Lung (tissue), 12 donors: ENCODE results near the gene BMP10. TPM values are rescaled to one million over a fixed set of nuclear protein-coding genes. Genes with fewer than 3 reads are reported as not detected.

Experiments used
- ATAC-seq: fragments of 200-7000 bp; cut with Tn5 transposase; one replicate; pipeline ENCODE4 v1.9.1; 2020; ENCODE audit warnings: moderate number of reproducible peaks; ENCODE audit not compliant: insufficient read depth, low FRiP score
- DNase-seq, 3 donors: peaks; one replicate each; pipeline ENCODE4 v3.0.0-alpha.2; 2013 to 2017
- H3K27ac ChIP-seq, 2 donors: one replicate each; pipeline ENCODE4 v1.5.1; 2013; ENCODE audit warnings: mild to moderate bottlenecking in 2 of 2, moderate library complexity in 2 of 2, control low read depth in 1 of 2, inconsistent platforms in 1 of 2, low read depth in 1 of 2, low read length in 1 of 2
- H3K27me3 ChIP-seq, 3 donors: one replicate each; pipeline ENCODE4 v1.5.1; 2013; ENCODE audit warnings: low read length in 2 of 3; ENCODE audit not compliant: control insufficient read depth in 3 of 3, insufficient read depth in 3 of 3
- H3K36me3 ChIP-seq, 4 donors: one replicate each; pipeline ENCODE4 v1.5.1; 2013; ENCODE audit warnings: low read length in 4 of 4, mild to moderate bottlenecking in 1 of 4, moderate library complexity in 1 of 4; ENCODE audit not compliant: control insufficient read depth in 4 of 4, insufficient read depth in 4 of 4
- H3K4me1 ChIP-seq, 5 donors: one replicate each; pipeline ENCODE4 v1.5.1; 2013; ENCODE audit warnings: low read length in 5 of 5, mild to moderate bottlenecking in 2 of 5, moderate library complexity in 1 of 5; ENCODE audit not compliant: control insufficient read depth in 5 of 5, insufficient read depth in 5 of 5
- H3K4me3 ChIP-seq: one replicate; pipeline ENCODE4 v1.5.1; 2013; ENCODE audit warnings: mild to moderate bottlenecking, control low read depth, moderate library complexity
- H3K9ac ChIP-seq, 2 donors: one replicate each; pipeline ENCODE4 v1.5.1; 2013; ENCODE audit warnings: low read length in 2 of 2, control low read depth in 1 of 2; ENCODE audit not compliant: insufficient read depth in 1 of 2
- H3K9me3 ChIP-seq, 4 donors: one replicate each; pipeline ENCODE4 v1.5.1; 2013; ENCODE audit warnings: low read length in 3 of 4, mild to moderate bottlenecking in 1 of 4, moderate library complexity in 1 of 4; ENCODE audit not compliant: control insufficient read depth in 4 of 4, insufficient read depth in 3 of 4
- WGBS, 2 donors: extraction: QIAGEN DNeasy Blood & Tissue Kit; methylation state at CpG; one replicate each; pipeline ENCODE4 v1.1.7; 2013; 5-methylcytosine and 5-hydroxymethylcytosine counted together
- polyA plus RNA-seq, 2 donors: library from polyadenylated mRNA; stranded (reverse); fragments of 200-250 nt; gene quantifications; one replicate each; pipeline ENCODE4 v1.2.1, GENCODE V29; 2013
- total RNA-seq, 2 donors: library from RNA; depleted of rRNA in 1 of 2; stranded (reverse); fragments of >200 nt in 1 of 2; gene quantifications; one replicate each; pipeline ENCODE4 v1.2.1, GENCODE V29; 2014 to 2021
- TF ChIP-seq, protein P1 (sequence below): IDR thresholded peaks from 2 replicates; pipeline ENCODE4 v1.5.1; 2012; ENCODE audit warnings: mild to moderate bottlenecking; ENCODE audit errors: control extremely low read depth, extremely low read depth
- donor health status: control.
- donor health status: control.
- donor health status: Bipolar disorder and iron deficiency.
- donor health status: healthy.
- donor health status: DM: yes; HTN: yes; CAD: no.

BMP10 gene
- total and polyA plus RNA-seq, 4 donors: 0.31 TPM; not detected in 3

DNA sequence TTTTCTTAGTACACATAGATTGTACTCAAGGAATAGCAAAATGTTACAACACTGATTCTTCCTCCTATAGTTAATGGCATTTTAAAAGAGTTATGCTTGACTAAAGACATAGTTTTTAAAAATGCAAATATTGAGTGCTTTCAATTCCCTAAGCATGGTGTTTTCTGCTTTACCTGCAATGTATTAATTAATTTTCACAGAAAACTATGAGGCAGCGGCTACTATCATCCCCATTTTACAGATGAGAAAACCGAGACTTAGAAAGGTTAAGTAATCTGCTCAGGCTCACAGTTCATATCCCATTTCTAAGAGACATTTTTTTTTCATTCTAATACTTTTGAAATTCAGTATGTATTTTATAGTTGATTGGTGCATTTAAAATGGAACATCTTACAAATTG, 38.0 kb downstream of the BMP10 start:
- no peak for ATAC-seq
- no peaks in the 10 kb centered on the region for H3K36me3 ChIP-seq

DNA sequence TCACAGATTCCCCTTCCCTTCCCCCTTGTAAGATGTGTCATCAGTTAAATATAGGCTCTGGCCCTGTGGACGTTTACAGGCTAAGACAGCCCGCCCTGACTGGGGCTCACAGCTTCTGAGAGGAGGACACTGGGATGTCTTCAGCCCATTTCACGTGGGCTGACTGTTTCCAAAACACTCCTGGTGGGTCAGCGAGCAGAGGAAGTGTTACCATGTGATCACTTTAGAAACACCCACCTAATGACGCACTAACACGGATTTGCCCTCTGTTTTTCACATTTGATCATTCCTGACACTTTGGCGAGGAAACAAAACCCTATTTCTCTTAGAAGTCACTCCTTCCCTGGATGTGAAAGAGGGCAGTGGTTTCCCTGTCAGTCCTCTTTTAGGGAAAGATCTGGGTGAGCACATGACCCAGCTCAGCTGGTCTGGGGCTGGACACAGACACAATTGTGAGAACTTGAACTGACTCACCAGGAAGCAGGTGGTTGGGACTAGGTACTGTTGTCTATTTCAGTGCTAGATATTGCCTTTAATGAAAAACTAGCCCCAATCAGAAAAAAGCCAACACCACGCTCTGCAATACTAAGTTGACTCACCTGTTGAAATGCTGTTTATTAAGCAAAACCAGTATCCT, 38.8 kb downstream of the BMP10 start:
- Histone ChIP-seq H3K27ac (peak overlapping the region; percentile 76 to 86), H3K4me1 (peaks cover 7 to 30% (median 23%) of the 10 kb centered on the region in 5 donors), H3K9ac (no peak overlapping the region)

More for the DNA sequence above, 38.0 kb downstream of the BMP10 start:
- TF ChIP-seq, protein P1, sequence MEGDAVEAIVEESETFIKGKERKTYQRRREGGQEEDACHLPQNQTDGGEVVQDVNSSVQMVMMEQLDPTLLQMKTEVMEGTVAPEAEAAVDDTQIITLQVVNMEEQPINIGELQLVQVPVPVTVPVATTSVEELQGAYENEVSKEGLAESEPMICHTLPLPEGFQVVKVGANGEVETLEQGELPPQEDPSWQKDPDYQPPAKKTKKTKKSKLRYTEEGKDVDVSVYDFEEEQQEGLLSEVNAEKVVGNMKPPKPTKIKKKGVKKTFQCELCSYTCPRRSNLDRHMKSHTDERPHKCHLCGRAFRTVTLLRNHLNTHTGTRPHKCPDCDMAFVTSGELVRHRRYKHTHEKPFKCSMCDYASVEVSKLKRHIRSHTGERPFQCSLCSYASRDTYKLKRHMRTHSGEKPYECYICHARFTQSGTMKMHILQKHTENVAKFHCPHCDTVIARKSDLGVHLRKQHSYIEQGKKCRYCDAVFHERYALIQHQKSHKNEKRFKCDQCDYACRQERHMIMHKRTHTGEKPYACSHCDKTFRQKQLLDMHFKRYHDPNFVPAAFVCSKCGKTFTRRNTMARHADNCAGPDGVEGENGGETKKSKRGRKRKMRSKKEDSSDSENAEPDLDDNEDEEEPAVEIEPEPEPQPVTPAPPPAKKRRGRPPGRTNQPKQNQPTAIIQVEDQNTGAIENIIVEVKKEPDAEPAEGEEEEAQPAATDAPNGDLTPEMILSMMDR: no peak
- Histone ChIP-seq H3K27me3 (no peaks in the 10 kb centered on the region), H3K9me3 (no peaks in the 10 kb centered on the region), H3K4me3 (no peak overlapping the region), H3K9ac (no peak overlapping the region), H3K4me1 (peaks cover 7 to 29% (median 21%) of the 10 kb centered on the region in 5 donors), H3K27ac (peak overlapping the region in 1 of 2 donors; percentile 76)
- no peak for DNase-seq
- 94 to 97% methylated on average over 2 of the region's 2 CpGs for WGBS, 2 donors

GRCh38 chr2:68831686-68832232, 39.4 kb downstream of the BMP10 start:
- DNase-seq (peak in 1 of 3 donors; percentile 23), ATAC-seq (peak; percentile 13)
- TF ChIP-seq, protein P1: no peak
- Histone ChIP-seq H3K9me3 (no peaks in the 10 kb centered on the region), H3K27me3 (no peaks in the 10 kb centered on the region), H3K27ac (peak overlapping the region; percentile 76 to 86), H3K4me3 (no peak overlapping the region), H3K9ac (no peak overlapping the region), H3K4me1 (peaks cover 7 to 30% (median 23%) of the 10 kb centered on the region in 5 donors), H3K36me3 (no peaks in the 10 kb centered on the region)
- 63 to 74% methylated on average over 3 of the region's 3 CpGs for WGBS, 2 donors

More for the DNA sequence above, 38.8 kb downstream of the BMP10 start:
- ATAC-seq (peak; percentile 63), DNase-seq (peak in 2 of 3 donors; percentile 36 to 57)
- H3K4me3 ChIP-seq: no peak overlapping the region
- no peaks in the 10 kb centered on the region for H3K27me3 ChIP-seq
- H3K9me3 ChIP-seq: no peaks in the 10 kb centered on the region
- TF ChIP-seq, protein P1: no peak
- H3K36me3 ChIP-seq: no peaks in the 10 kb centered on the region
- 35 to 37% methylated on average over 8 of the region's 8 CpGs for WGBS, 2 donors
